GM19438 (cell line): ENCODE data around the gene EVC.

Experiments used
- ATAC-seq: cut with Tn5 transposase; IDR thresholded peaks from one replicate; pipeline ENCODE4 v1.9.1; 2021; ENCODE audit warnings: low read depth; ENCODE audit not compliant: unreplicated experiment

The EVC gene

DNA sequence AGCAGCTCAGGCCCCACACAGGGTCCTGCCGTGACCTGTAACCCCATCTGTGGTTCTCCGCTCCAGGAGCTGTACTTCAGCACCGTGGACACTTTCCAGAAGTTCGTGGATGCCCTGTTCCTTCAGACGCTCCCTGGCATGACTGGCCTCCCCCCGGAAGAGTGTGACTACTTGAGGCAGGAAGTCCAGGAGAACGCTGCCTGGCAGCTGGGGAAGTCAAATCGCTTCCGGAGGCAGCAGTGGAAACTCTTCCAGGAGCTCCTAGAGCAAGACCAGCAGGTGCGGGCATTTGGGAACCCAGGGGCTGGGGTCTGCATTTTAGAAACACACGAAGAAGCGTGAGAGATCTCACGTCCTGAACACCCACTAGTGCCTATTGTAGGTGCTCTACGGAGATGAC, 72.5 kb downstream of the EVC start:
- ATAC-seq: no peak

DNA sequence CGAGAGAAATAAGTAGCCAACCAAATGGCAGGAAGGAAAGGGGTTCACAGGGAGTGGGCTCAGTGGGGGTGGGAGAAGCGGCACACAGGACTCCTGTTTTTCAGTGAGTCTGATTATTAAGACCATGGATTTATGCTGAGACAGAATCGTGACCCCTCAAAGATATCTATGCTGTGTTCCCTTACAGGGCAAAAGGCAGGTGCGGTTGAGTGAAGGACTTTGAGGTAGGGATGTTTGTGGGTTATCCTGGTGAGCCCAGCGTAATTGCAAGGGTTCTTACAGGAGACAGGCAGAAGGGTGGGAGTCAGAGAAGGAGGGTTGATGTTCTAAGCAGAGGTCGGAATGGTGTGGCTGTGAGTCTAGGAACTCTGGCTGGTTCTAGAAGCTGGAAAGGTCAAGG, 73.0 kb downstream of the EVC start:
- no peak for ATAC-seq

DNA sequence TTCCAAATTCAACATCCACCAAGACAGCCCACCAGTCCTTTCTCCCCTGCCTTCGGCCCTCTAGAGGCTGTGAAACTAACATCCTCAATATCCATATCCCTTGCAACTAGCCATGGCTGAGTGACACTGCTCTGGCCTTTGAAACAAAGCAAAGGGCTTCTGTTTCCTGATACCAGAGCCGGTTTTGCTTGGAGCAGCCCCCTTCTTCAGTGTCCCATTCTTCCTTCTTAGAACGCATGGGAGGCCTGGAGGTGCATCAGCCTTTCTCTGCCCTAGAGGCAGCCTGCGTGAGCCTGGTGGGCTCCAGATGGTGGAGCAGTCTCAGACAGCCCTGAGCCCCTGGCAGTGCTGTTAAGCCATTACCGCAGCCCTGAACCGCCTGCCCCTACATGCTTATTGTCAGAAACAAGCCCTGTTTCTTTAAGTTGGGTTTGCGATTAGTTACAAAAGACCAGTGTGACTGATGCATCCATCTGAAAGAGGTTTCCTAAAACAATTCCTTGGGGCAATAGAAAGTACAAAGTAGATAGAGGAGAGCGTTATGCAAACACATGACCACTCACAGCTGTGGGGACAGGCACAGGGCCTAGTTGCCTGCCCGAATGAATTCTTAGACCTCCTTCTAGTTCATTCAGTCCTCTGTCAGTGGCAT, 74.1 kb downstream of the EVC start:
- no peak for ATAC-seq

GRCh38 chr4:5785806-5786680, 75.0 kb downstream of the EVC start:
- no peak for ATAC-seq

DNA sequence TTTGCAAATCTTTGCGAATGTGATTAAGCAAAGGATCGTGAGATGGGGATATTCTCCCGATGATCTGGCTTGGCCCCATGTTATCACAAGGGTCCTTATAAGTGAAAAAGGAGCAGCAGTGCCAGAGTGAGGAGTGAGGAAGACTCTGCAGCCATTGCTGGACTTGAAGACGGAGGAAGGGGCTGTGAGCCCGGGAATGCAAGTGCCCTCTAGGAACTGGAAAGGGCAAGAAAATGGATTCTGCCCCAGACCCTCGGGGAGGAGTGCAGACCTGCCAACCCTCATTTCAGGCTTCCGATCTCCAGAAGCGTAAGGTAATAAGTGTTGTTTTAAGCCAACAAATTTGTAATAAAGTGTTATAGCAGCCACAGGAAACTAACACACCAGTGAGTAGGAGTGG, 76.3 kb downstream of the EVC start:
- ATAC-seq: no peak

- no peak for ATAC-seq
Measured at GRCh38 chr4:5788144-5788543, 77.1 kb downstream of the EVC start.

DNA sequence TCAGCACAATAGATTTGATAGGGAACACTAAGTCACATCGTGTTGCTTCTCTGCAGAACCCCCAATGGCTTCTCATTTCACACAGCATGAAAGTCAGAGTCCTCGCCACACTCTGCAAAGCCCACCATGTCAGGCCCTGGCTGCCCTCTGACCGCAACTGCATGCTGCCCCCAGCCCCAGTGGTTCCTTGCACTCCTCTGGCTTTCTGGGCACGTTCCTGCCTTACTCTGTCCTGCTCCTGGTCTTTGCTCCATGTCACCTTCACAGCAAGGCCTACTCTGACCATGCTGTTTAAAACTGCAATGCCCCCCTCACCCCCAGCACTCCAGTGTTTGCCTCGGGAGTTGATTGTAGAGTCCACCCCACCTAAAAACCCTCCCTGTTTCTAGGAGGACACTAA, 78.1 kb downstream of the EVC start:
- ATAC-seq: no peak

GRCh38 chr4:5790546-5790857, 79.5 kb downstream of the EVC start:
- ATAC-seq: no peak

GRCh38 chr4:5791654-5792053, 80.7 kb downstream of the EVC start:
- ATAC-seq: no peak

GRCh38 chr4:5793514-5793913, 82.5 kb downstream of the EVC start:
- ATAC-seq: no peak

- ATAC-seq: no peak
Measured at GRCh38 chr4:5795580-5795979, 84.6 kb downstream of the EVC start.

DNA sequence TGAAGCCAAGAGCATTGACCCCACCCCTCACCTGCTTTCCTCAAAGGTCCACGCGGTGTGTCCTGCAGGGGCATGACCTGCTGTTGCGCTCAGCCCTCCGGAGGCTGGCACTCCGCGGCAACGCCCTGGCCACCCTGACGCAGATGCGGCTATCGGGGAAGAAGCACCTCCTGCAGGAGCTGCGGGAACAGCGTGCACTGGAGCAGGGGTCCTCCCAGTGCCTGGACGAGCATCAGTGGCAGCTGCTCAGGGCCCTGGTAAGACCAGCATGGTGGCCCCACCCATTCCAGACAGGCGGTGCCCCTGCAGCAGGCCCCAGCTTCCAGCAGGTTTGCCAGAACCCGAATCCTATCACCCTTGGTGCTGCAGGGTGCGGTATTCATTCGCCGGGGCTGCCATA, 86.0 kb downstream of the EVC start:
- ATAC-seq: no peak

- ATAC-seq: no peak
Measured at GRCh38 chr4:5797866-5798265, 86.9 kb downstream of the EVC start.

DNA sequence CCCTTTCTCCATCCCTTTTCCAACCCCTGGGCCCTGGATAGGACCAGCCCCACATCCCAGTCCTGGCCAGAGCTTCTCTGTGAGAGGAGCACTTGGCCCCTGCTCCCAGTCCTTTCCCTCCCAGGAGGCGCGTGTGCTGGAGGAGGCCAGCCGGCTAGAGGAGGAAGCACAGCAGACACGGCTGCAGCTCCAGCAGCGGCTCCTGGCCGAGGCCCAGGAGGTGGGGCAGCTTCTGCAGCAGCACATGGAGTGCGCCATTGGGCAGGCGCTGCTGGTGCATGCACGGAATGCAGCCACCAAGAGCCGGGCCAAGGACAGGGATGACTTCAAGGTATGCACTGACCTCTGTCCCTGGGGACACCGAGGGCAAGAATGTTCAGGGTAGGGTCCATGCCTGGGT, 87.5 kb downstream of the EVC start:
- ATAC-seq: no peak

DNA sequence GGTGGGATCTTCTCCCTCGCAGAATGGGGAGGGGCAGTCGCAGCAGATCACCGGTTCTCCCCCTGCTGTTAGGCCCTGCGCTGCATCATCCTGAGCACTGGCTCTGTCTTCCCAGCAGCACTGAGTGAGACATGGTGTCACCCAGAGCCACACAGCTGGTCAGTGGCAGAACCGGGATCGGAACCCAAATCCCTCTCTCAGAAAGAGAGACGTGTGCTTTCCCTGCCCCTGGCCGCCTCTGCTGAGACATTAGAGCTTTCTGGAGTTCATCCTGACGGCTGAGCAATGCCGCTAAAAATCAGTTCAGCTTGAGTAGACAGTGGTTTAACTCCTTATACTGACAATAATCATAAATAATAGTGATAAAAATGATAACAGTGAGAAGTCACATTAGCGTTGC, 87.9 kb downstream of the EVC start:
- no peak for ATAC-seq

DNA sequence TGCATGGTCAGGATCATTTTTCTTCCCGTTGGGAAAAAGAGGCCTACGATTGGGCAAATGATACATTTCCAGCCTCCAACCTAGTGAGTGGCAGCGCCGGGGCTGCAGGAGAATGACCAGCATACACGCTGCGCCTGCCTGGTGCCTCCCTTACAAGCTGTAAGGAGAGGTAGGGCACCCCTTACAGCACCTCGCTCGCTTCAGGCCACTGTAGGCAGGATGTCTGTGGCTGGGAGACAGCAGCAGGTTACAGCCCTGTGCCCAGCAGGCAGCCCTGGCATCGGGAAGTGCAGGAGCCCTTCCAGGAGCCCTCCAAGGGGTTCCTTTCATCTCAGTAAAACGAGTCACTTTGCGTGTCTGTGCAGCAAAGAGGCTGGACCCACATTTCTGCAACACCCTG, 88.4 kb downstream of the EVC start:
- no peak for ATAC-seq

- ATAC-seq: no peak
Measured at GRCh38 chr4:5800496-5800895, 89.5 kb downstream of the EVC start.

GRCh38 chr4:5801696-5802095, 90.7 kb downstream of the EVC start:
- no peak for ATAC-seq

GRCh38 chr4:5802565-5802964, 91.6 kb downstream of the EVC start:
- no peak for ATAC-seq

DNA sequence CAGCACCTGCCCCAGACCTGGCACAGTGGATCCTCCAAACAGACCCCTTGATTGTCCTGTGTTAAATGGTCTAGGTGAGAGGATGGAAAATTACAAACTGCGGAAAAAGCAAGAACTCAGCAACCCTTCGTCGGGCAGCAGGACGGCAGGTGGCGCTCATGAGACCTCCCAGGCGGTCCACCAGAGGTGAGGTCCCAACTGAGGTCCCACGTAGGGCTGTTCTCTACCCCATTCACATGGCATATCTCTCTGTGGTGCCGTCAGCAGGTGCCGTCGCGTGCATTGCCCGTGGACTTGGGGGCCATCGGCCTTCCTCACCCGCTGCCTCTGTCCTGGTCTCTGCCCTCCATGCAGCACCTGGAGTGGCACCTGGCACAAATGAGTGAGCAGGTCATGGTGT, 93.7 kb downstream of the EVC start:
- ATAC-seq: no peak

GRCh38 chr4:5805270-5805669, 94.3 kb downstream of the EVC start:
- no peak for ATAC-seq

- no peak for ATAC-seq
Measured at GRCh38 chr4:5808081-5808741, 97.2 kb downstream of the EVC start.
